GM18502 (cell line): Measurements from ENCODE around the gene LTB4R.
"Not testable (repeated sequence)": the region's sequence is repeated elsewhere in the genome, so short reads cannot be mapped to it uniquely, and the experiment has no call there.

ENCODE experiments used
- ATAC-seq: cut with Tn5 transposase; IDR thresholded peaks from one replicate; pipeline ENCODE4 v1.9.1; 2021; ENCODE audit warnings: mild to moderate bottlenecking; ENCODE audit not compliant: unreplicated experiment, poor library complexity

The LTB4R gene

GRCh38 chr14:24317141-24317928 lies 6.0 kb downstream of the LTB4R start:
- ATAC-seq, result no peak

GRCh38 chr14:24321212-24321975 lies 10.1 kb downstream of the LTB4R start:
- no peak for ATAC-seq

GRCh38 chr14:24322672-24323071 lies 11.4 kb downstream of the LTB4R start:
- ATAC-seq, result no peak

GRCh38 chr14:24323341-24323740 lies 12.0 kb downstream of the LTB4R start:
- ATAC-seq, result no peak

GRCh38 chr14:24324024-24324423 lies 12.7 kb downstream of the LTB4R start:
- no peak for ATAC-seq

GRCh38 chr14:24325041-24325530 lies 13.8 kb downstream of the LTB4R start:
- no peak for ATAC-seq

- no peak for ATAC-seq
Observed at GRCh38 chr14:24325963-24326362, 14.7 kb downstream of the LTB4R start.

- no peak for ATAC-seq
Observed at GRCh38 chr14:24327303-24327702, 16.0 kb downstream of the LTB4R start.

GRCh38 chr14:24327914-24328313 lies 16.6 kb downstream of the LTB4R start:
- not testable (repeated sequence) for ATAC-seq

GRCh38 chr14:24329073-24329663 lies 17.9 kb downstream of the LTB4R start:
- ATAC-seq, result no peak

- ATAC-seq, result no peak
Observed at GRCh38 chr14:24329736-24330135, 18.4 kb downstream of the LTB4R start.

GRCh38 chr14:24330973-24331674 lies 19.8 kb downstream of the LTB4R start:
- no peak for ATAC-seq

GRCh38 chr14:24331731-24332267 lies 20.5 kb downstream of the LTB4R start:
- ATAC-seq, result no peak

- ATAC-seq, result peak; percentile 89
Observed at GRCh38 chr14:24332268-24332993, 21.1 kb downstream of the LTB4R start.

- ATAC-seq, result no peak
Observed at GRCh38 chr14:24334431-24335291, 23.4 kb downstream of the LTB4R start, which contains the start of gene ADCY4. TSS of gene ADCY4 (minus strand) at chr14:24335071. CDS start at chr14:24334652, 419 bp downstream.

GRCh38 chr14:24335461-24336171 lies 24.3 kb downstream of the LTB4R start:
- ATAC-seq, result no peak

GRCh38 chr14:24337144-24337823 lies 26.0 kb downstream of the LTB4R start:
- ATAC-seq, result no peak
